Lung (tissue), 12 donors: ENCODE data around the gene RUSC2. TPM values are rescaled to one million over a fixed set of nuclear protein-coding genes. Genes with fewer than 3 reads are reported as not detected.
"Not testable (repeated sequence)": the region's sequence is repeated elsewhere in the genome, so short reads cannot be mapped to it uniquely, and the experiment has no call there.

ENCODE experiments used
- ATAC-seq: fragments of 200-7000 bp; cut with Tn5 transposase; one replicate; pipeline ENCODE4 v1.9.1; 2020; ENCODE audit warnings: moderate number of reproducible peaks; ENCODE audit not compliant: insufficient read depth, low FRiP score
- DNase-seq, 3 donors: peaks; one replicate each; pipeline ENCODE4 v3.0.0-alpha.2; 2013 to 2017
- H3K27ac ChIP-seq, 2 donors: one replicate each; pipeline ENCODE4 v1.5.1; 2013; ENCODE audit warnings: mild to moderate bottlenecking in 2 of 2, moderate library complexity in 2 of 2, control low read depth in 1 of 2, inconsistent platforms in 1 of 2, low read depth in 1 of 2, low read length in 1 of 2
- H3K27me3 ChIP-seq, 3 donors: one replicate each; pipeline ENCODE4 v1.5.1; 2013; ENCODE audit warnings: low read length in 2 of 3; ENCODE audit not compliant: control insufficient read depth in 3 of 3, insufficient read depth in 3 of 3
- H3K36me3 ChIP-seq, 4 donors: one replicate each; pipeline ENCODE4 v1.5.1; 2013; ENCODE audit warnings: low read length in 4 of 4, mild to moderate bottlenecking in 1 of 4, moderate library complexity in 1 of 4; ENCODE audit not compliant: control insufficient read depth in 4 of 4, insufficient read depth in 4 of 4
- H3K4me1 ChIP-seq, 5 donors: one replicate each; pipeline ENCODE4 v1.5.1; 2013; ENCODE audit warnings: low read length in 5 of 5, mild to moderate bottlenecking in 2 of 5, moderate library complexity in 1 of 5; ENCODE audit not compliant: control insufficient read depth in 5 of 5, insufficient read depth in 5 of 5
- H3K4me3 ChIP-seq: one replicate; pipeline ENCODE4 v1.5.1; 2013; ENCODE audit warnings: mild to moderate bottlenecking, control low read depth, moderate library complexity
- H3K9ac ChIP-seq, 2 donors: one replicate each; pipeline ENCODE4 v1.5.1; 2013; ENCODE audit warnings: low read length in 2 of 2, control low read depth in 1 of 2; ENCODE audit not compliant: insufficient read depth in 1 of 2
- H3K9me3 ChIP-seq, 4 donors: one replicate each; pipeline ENCODE4 v1.5.1; 2013; ENCODE audit warnings: low read length in 3 of 4, mild to moderate bottlenecking in 1 of 4, moderate library complexity in 1 of 4; ENCODE audit not compliant: control insufficient read depth in 4 of 4, insufficient read depth in 3 of 4
- WGBS, 2 donors: extraction: QIAGEN DNeasy Blood & Tissue Kit; methylation state at CpG; one replicate each; pipeline ENCODE4 v1.1.7; 2013; 5-methylcytosine and 5-hydroxymethylcytosine counted together
- polyA plus RNA-seq, 2 donors: library from polyadenylated mRNA; stranded (reverse); fragments of 200-250 nt; gene quantifications; one replicate each; pipeline ENCODE4 v1.2.1, GENCODE V29; 2013
- total RNA-seq, 2 donors: library from RNA; depleted of rRNA in 1 of 2; stranded (reverse); fragments of >200 nt in 1 of 2; gene quantifications; one replicate each; pipeline ENCODE4 v1.2.1, GENCODE V29; 2014 to 2021
- TF ChIP-seq, protein P1 (sequence below): IDR thresholded peaks from 2 replicates; pipeline ENCODE4 v1.5.1; 2012; ENCODE audit warnings: mild to moderate bottlenecking; ENCODE audit errors: control extremely low read depth, extremely low read depth
- donor health status: control.
- donor health status: control.
- donor health status: Bipolar disorder and iron deficiency.
- donor health status: healthy.
- donor health status: DM: yes; HTN: yes; CAD: no.

The RUSC2 gene
- total and polyA plus RNA-seq, 4 donors = 12.2 to 25.7 (median 14.7) TPM

DNA sequence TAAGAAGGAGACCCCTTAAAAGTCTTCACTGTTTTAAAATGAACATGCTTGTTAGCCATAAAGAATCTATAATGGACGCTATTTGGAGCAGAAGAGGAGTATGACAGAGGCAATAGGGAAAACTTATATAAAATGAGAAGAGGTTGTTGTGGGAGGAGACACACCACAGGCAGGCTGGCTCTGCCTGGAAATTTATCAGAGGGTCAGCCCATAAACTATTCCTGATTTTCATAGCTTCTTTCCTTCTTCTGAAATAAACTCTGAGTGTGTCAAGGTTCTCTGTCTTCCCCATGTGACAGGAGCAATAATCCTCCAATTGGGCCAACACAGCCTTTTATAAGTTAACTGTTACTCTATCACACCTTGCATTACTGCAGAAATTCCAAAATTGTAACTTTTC is 19.6 kb upstream of the RUSC2 start:
- no peaks in the 10 kb centered on the region for H3K27me3 ChIP-seq
- DNase-seq = no peak
- no peaks in the 10 kb centered on the region for H3K9me3 ChIP-seq
- H3K27ac ChIP-seq = no peak overlapping the region
- no peak overlapping the region for H3K4me3 ChIP-seq
- peaks cover 0 to 9% (median 0%) of the 10 kb centered on the region in 5 donors for H3K4me1 ChIP-seq
- 85 to 94% methylated on average over 1 of the region's 1 CpG for WGBS, 2 donors
- ATAC-seq = no peak
- TF ChIP-seq, protein P1, sequence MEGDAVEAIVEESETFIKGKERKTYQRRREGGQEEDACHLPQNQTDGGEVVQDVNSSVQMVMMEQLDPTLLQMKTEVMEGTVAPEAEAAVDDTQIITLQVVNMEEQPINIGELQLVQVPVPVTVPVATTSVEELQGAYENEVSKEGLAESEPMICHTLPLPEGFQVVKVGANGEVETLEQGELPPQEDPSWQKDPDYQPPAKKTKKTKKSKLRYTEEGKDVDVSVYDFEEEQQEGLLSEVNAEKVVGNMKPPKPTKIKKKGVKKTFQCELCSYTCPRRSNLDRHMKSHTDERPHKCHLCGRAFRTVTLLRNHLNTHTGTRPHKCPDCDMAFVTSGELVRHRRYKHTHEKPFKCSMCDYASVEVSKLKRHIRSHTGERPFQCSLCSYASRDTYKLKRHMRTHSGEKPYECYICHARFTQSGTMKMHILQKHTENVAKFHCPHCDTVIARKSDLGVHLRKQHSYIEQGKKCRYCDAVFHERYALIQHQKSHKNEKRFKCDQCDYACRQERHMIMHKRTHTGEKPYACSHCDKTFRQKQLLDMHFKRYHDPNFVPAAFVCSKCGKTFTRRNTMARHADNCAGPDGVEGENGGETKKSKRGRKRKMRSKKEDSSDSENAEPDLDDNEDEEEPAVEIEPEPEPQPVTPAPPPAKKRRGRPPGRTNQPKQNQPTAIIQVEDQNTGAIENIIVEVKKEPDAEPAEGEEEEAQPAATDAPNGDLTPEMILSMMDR = no peak
- no peak overlapping the region for H3K9ac ChIP-seq
- H3K36me3 ChIP-seq = no peaks in the 10 kb centered on the region

DNA sequence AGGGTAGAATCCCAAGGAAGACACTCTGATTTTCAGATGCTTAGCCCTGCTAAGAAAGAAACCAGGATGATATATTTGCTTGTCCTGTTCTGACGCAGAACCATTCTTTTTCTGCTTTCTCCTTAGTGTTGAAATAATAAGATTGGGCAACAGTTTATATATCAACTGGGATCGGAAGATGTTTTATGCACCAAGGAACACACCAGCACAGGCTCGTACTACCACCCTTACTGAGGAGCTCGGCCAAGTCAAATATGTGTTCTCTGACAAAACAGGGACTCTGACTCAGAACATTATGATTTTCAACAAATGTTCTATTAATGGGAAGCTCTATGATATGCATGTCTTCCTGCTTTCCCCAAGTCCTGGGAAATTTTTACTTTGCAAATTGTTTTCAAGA is 19.0 kb upstream of the RUSC2 start:
- TF ChIP-seq, protein P1 = no peak
- no peak overlapping the region for H3K27ac ChIP-seq
- H3K9me3 ChIP-seq = no peaks in the 10 kb centered on the region
- H3K27me3 ChIP-seq = no peaks in the 10 kb centered on the region
- no peak overlapping the region for H3K4me3 ChIP-seq
- DNase-seq = peak in 1 of 3 donors; percentile 55
- ATAC-seq = peak; percentile 75
- 58 to 67% methylated on average over 4 of the region's 4 CpGs for WGBS, 2 donors
- no peak overlapping the region for H3K9ac ChIP-seq
- no peaks in the 10 kb centered on the region for H3K36me3 ChIP-seq
- peaks cover 0 to 9% (median 0%) of the 10 kb centered on the region in 5 donors for H3K4me1 ChIP-seq

DNA sequence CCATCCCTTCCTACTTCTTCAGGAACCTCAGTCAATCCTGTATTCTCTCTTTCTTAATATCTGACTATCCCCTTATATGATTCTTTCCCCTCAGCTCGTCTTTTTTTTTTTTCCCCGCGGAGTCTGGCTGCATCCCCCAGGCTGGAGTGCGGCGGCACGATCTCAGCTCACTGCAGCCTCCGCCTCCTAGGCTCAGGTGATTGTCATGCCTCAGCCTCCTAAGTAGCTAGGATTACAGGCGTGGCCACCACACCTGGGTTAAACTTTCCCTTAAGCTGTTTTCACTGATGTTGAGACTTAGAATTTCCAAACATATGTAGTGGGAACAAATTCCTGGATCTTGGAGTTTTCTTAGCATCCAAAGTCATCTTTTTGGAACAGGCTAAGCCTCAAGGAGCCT is 13.3 kb upstream of the RUSC2 start:
- no peaks in the 10 kb centered on the region for H3K4me1 ChIP-seq
- H3K9me3 ChIP-seq = no peaks in the 10 kb centered on the region
- DNase-seq (no peak), ATAC-seq (no peak)
- WGBS, 2 donors = 63 to 83% methylated on average over 8 of the region's 8 CpGs
- TF ChIP-seq, protein P1 = no peak
- H3K9ac ChIP-seq = no peak overlapping the region
- H3K36me3 ChIP-seq = no peaks in the 10 kb centered on the region
- H3K27ac ChIP-seq = no peak overlapping the region
- no peak overlapping the region for H3K4me3 ChIP-seq
- H3K27me3 ChIP-seq = no peaks in the 10 kb centered on the region

DNA sequence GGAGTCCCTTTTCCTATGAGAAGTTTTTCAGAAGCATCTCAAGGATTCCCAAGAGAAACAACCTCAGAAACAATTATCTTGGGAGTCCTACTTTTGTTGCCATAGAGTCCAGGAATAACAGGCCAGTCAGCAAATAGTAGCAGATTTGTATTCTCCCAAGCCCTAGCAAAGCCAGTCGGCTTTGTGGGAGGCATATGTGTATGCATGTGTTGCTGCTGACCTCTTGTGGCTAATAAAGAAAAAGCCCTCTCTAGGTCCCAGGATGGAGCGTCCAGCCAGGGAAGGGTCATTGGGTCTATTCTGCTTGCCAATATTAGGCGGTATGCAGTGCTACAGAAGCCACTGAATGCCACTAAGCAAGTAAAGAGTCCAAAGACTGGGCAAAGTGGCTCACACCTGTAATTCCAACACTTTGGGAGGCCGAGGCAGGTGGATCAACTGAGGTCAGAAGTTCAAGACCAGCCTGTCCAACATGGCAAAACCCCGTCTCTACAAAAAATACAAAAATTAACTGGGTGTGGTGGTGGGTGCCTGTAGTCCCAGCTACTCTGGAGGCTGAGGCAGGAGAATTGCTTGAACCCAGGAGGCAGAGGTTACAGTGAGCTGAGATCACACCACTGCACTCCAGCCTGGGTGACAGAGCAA is 12.6 kb upstream of the RUSC2 start:
- H3K9me3 ChIP-seq, H3K36me3 ChIP-seq, H3K27me3 ChIP-seq, H3K4me3 ChIP-seq, H3K27ac ChIP-seq, H3K4me1 ChIP-seq, H3K9ac ChIP-seq: not testable (repeated sequence)
- peak; percentile 78 to 92 (median 92) for DNase-seq
- peak; percentile 94 for ATAC-seq
- TF ChIP-seq, protein P1 = peak; percentile 84
- 20 to 37% methylated on average over 5 of the region's 5 CpGs for WGBS, 2 donors
